BE2C (cell line): ENCODE data around the gene RIN3.

Source experiments
- DNase-seq: peaks from one replicate; pipeline ENCODE4 v3.0.0-alpha.2; 2020
- H3K27me3 ChIP-seq: fragments of 250-450 bp; sonication (Bioruptor Pico); 2 replicates; pipeline ENCODE4 v1.5.1; 2020; ENCODE audit warnings: mild to moderate bottlenecking
- H3K36me3 ChIP-seq: fragments of 250-450 bp; sonication (Bioruptor Pico); 2 replicates; pipeline ENCODE4 v1.5.1; 2020; ENCODE audit warnings: mild to moderate bottlenecking
- H3K4me1 ChIP-seq: fragments of 250-450 bp; sonication (Bioruptor Pico); 2 replicates; pipeline ENCODE4 v1.5.1; 2020
- H3K4me3 ChIP-seq: 2 replicates; pipeline ENCODE4 v1.5.1; 2011; ENCODE audit warnings: low read depth, low read length
- H3K9me3 ChIP-seq: fragments of 250-450 bp; sonication (Bioruptor Pico); 2 replicates; pipeline ENCODE4 v1.5.1; 2020
- CTCF ChIP-seq: IDR thresholded peaks from 2 replicates; pipeline ENCODE4 v1.5.1; 2012; ENCODE audit warnings: mild to moderate bottlenecking, low read depth, low read length

RIN3 gene

GRCh38 chr14:92670160-92670559 is 156.6 kb downstream of the RIN3 start:
- H3K4me1 ChIP-seq: no peaks in the 10 kb centered on the region
- no peak for TF ChIP-seq CTCF
- H3K36me3 ChIP-seq: no peaks in the 10 kb centered on the region
- H3K4me3 ChIP-seq: no peak overlapping the region
- no peak for DNase-seq
- peaks cover 6% of the 10 kb centered on the region; the same call in 1 of the 2 replicates for H3K27me3 ChIP-seq
- H3K9me3 ChIP-seq: no peaks in the 10 kb centered on the region

- Histone ChIP-seq H3K36me3 (no peaks in the 10 kb centered on the region), H3K4me1 (no peaks in the 10 kb centered on the region), H3K9me3 (no peaks in the 10 kb centered on the region), H3K27me3 (peaks cover 6% of the 10 kb centered on the region; the same call in 1 of the 2 replicates), H3K4me3 (no peak overlapping the region)
- TF ChIP-seq CTCF: no peak
- DNase-seq: no peak
Observed at GRCh38 chr14:92670643-92671366, 157.2 kb downstream of the RIN3 start.

- no peak for DNase-seq
- no peaks in the 10 kb centered on the region for H3K4me1 ChIP-seq
- no peaks in the 10 kb centered on the region for H3K9me3 ChIP-seq
- no peaks in the 10 kb centered on the region for H3K36me3 ChIP-seq
- H3K27me3 ChIP-seq: no peaks in the 10 kb centered on the region
- H3K4me3 ChIP-seq: no peak overlapping the region
- no peak for TF ChIP-seq CTCF
Observed at GRCh38 chr14:92673601-92674150, 160.1 kb downstream of the RIN3 start.

- H3K36me3 ChIP-seq: no peaks in the 10 kb centered on the region
Observed at GRCh38 chr14:92675421-92675820, 161.8 kb downstream of the RIN3 start.

GRCh38 chr14:92675976-92676375 is 162.4 kb downstream of the RIN3 start:
- Histone ChIP-seq H3K9me3 (0 out of 2 replicates have a peak, but pooled peaks cover 2% of the 10 kb centered on the region), H3K36me3 (no peaks in the 10 kb centered on the region), H3K27me3 (no peaks in the 10 kb centered on the region), H3K4me3 (no peak overlapping the region), H3K4me1 (no peaks in the 10 kb centered on the region)
- DNase-seq: no peak
- no peak for TF ChIP-seq CTCF

More at GRCh38 chr14:92675421-92675820, 161.8 kb downstream of the RIN3 start:
- no peak for DNase-seq
- no peak for TF ChIP-seq CTCF
- no peaks in the 10 kb centered on the region for H3K27me3 ChIP-seq
- H3K4me1 ChIP-seq: no peaks in the 10 kb centered on the region
- H3K9me3 ChIP-seq: 0 out of 2 replicates have a peak, but pooled peaks cover 2% of the 10 kb centered on the region
- H3K4me3 ChIP-seq: no peak overlapping the region
